ENCODE results near the gene BLM.

The BLM gene

GRCh38 chr15:90701880-90702630, 15.1 kb upstream of the BLM start:
- TF ChIP-seq CTCF (IDR thresholded peaks at IDR 0.05; ENCODE audit: low read depth, low read length, missing control alignments): no peak
- no peak for DNase-seq (ENCODE audit: low read depth)
- in situ Hi-C loops (cut with HindIII; ENCODE audit: low sequenced_read_pairs): no loop called here
- H3K4me3 ChIP-seq (ENCODE audit: low read depth, low read length): no peak overlapping the region

GRCh38 chr15:90703455-90703854, 13.7 kb upstream of the BLM start:
- in situ Hi-C loops (cut with HindIII; ENCODE audit: low sequenced_read_pairs): no loop called here
- no peak overlapping the region for H3K4me3 ChIP-seq (ENCODE audit: low read depth, low read length)
- no peak for TF ChIP-seq CTCF (IDR thresholded peaks at IDR 0.05; ENCODE audit: low read depth, low read length, missing control alignments)
- DNase-seq (ENCODE audit: low read depth): no peak

GRCh38 chr15:90705212-90705611, 11.9 kb upstream of the BLM start:
- DNase-seq (ENCODE audit: low read depth): no peak
- no peak for TF ChIP-seq CTCF (IDR thresholded peaks at IDR 0.05; ENCODE audit: low read depth, low read length, missing control alignments)
- no peak overlapping the region for H3K4me3 ChIP-seq (ENCODE audit: low read depth, low read length)
- in situ Hi-C loops (cut with HindIII; ENCODE audit: low sequenced_read_pairs): no loop called here

- H3K4me3 ChIP-seq (ENCODE audit: low read depth, low read length): no peak overlapping the region
- no peak for DNase-seq (ENCODE audit: low read depth)
- TF ChIP-seq CTCF (IDR thresholded peaks at IDR 0.05; ENCODE audit: low read depth, low read length, missing control alignments): no peak
- in situ Hi-C loops (cut with HindIII; ENCODE audit: low sequenced_read_pairs): no loop called here
Measured at GRCh38 chr15:90706394-90707327, 10.5 kb upstream of the BLM start.

- DNase-seq (ENCODE audit: low read depth): no peak
- in situ Hi-C loops (cut with HindIII; ENCODE audit: low sequenced_read_pairs): no loop called here
- TF ChIP-seq CTCF (IDR thresholded peaks at IDR 0.05; ENCODE audit: low read depth, low read length, missing control alignments): no peak
- no peak overlapping the region for H3K4me3 ChIP-seq (ENCODE audit: low read depth, low read length)
Measured at GRCh38 chr15:90707489-90707888, 9.7 kb upstream of the BLM start.

GRCh38 chr15:90708516-90708915, 8.6 kb upstream of the BLM start:
- in situ Hi-C loops (cut with HindIII; ENCODE audit: low sequenced_read_pairs): no loop called here
- DNase-seq (ENCODE audit: low read depth): no peak
- TF ChIP-seq CTCF (IDR thresholded peaks at IDR 0.05; ENCODE audit: low read depth, low read length, missing control alignments): no peak
- no peak overlapping the region for H3K4me3 ChIP-seq (ENCODE audit: low read depth, low read length)
